ENCODE results near the gene ZBTB38.

ZBTB38 gene

DNA sequence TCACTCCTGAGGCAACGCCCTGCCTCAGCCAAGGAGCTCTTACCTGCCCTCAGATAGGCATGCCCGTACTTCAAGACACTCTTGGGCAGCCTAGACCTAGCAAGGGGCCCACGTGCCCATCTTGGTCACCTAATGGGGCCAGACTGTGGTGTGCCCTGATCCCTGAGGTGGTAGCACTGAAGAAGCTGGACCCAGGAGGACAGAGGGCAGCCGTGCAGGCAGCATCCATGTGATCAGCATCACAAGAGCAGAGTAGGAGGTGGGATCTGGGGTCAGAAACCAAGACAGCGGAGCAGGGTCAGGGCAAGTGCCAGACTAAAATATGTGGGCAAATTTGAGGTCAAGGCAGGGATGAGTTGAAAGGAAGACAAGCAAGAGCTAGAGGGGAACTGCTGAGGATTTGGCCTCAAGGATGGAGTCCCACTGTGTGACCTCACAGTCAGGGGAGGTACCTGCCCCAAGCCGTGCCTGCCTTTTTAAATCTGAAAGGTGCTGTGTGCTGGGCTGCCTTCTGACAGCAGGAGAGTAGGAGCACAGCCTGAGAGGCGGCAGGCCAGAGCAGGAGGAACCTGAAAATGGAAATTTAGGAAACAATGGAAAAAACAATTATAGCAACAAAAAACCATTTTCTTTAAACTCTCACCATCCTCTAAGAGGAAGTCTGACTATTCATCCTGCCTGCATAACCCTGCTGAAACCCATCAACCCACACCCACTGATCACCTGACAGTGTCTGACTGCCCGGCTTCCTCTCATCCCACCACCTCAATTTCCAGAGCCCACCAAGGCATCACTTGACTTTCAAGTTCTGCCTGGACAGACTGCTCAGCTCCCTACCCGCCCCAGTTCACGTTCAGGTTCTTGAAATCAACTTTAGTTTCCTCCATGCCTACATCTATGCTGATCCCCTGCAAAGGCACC lies 7.3 kb downstream of the ZBTB38 start:
- no peak overlapping the region for H3K9ac ChIP-seq (ENCODE audit: insufficient read length, low read depth)
- H3K4me3 ChIP-seq (ENCODE audit: insufficient read length, low read depth) = no peak overlapping the region
- H3K9me3 ChIP-seq (ENCODE audit: insufficient read depth, low read length) = peaks cover 28% of the 10 kb centered on the region; the same call in 1 of the 2 replicates
- DNase-seq (ENCODE audit: low read depth, low spot score) = no peak
- H3K36me3 ChIP-seq (ENCODE audit: insufficient read depth, insufficient read length, low read length) = peaks cover 30% of the 10 kb centered on the region
- H3K4me1 ChIP-seq (ENCODE audit: insufficient read depth, insufficient read length) = peaks cover 13% of the 10 kb centered on the region
- H3K27me3 ChIP-seq (ENCODE audit: insufficient read depth, insufficient read length) = no peaks in the 10 kb centered on the region
- TF ChIP-seq YY1 (IDR thresholded peaks at IDR 0.05; ENCODE audit: insufficient read depth, insufficient read length) (no peak), ZNF274 (IDR thresholded peaks at IDR 0.05; ENCODE audit: low read depth, low read length) (no peak), SUZ12 (IDR thresholded peaks at IDR 0.05; ENCODE audit: extremely low read depth, insufficient read depth, insufficient read length) (no peak)

DNA sequence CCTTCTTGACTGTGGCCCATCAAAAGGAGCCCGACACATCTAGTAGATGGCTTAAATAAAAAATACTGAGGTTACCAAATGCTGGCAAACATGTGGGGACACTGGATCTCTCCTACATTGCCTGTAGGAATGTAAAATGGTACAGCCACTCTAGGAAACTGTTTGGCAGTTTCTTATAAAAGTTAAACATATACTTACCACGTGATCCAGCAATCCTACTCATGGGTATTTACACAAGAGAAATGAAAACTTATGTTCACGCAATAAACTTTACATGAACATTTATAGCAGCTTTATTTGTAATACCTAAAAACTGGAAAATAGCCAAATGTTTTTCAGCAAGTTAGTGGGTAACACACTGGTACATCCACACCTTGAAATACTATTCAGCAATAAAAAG lies 9.1 kb downstream of the ZBTB38 start:
- Histone ChIP-seq H3K36me3 (ENCODE audit: insufficient read depth, insufficient read length, low read length) (peaks cover 42% of the 10 kb centered on the region), H3K4me3 (ENCODE audit: insufficient read length, low read depth) (no peak overlapping the region), H3K9me3 (ENCODE audit: insufficient read depth, low read length) (peaks cover 26% of the 10 kb centered on the region; the same call in 1 of the 2 replicates), H3K4me1 (ENCODE audit: insufficient read depth, insufficient read length) (peaks cover 13% of the 10 kb centered on the region), H3K9ac (ENCODE audit: insufficient read length, low read depth) (no peak overlapping the region), H3K27me3 (ENCODE audit: insufficient read depth, insufficient read length) (no peaks in the 10 kb centered on the region)
- no peak for TF ChIP-seq ZNF274 (IDR thresholded peaks at IDR 0.05; ENCODE audit: low read depth, low read length)
- TF ChIP-seq SUZ12 (IDR thresholded peaks at IDR 0.05; ENCODE audit: extremely low read depth, insufficient read depth, insufficient read length) = no peak
- no peak for TF ChIP-seq YY1 (IDR thresholded peaks at IDR 0.05; ENCODE audit: insufficient read depth, insufficient read length)
- DNase-seq (ENCODE audit: low read depth, low spot score) = no peak

DNA sequence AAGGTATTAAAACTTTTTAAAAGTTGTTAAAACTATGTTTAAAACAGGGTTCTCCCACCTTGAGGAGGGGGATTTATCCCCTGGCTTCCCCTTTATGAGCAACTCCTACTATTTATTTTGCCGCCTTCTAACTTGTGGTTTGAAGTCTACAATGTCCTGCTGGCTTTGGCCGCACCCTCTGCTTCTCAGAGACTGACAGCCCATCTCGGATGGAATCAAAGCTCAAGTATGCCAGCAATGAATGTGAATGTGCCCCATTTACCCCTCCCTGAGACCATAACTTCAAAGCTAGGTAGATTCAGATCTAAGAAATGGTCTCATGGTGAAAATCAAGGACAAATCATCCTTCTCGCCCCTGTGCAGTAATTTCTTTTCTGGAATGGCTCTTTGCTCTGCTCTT lies 10.3 kb downstream of the ZBTB38 start:
- H3K9ac ChIP-seq (ENCODE audit: insufficient read length, low read depth) = no peak overlapping the region
- no peak for TF ChIP-seq SUZ12 (IDR thresholded peaks at IDR 0.05; ENCODE audit: extremely low read depth, insufficient read depth, insufficient read length)
- TF ChIP-seq YY1 (IDR thresholded peaks at IDR 0.05; ENCODE audit: insufficient read depth, insufficient read length) = no peak
- no peak for TF ChIP-seq ZNF274 (IDR thresholded peaks at IDR 0.05; ENCODE audit: low read depth, low read length)
- H3K4me1 ChIP-seq (ENCODE audit: insufficient read depth, insufficient read length) = peaks cover 10% of the 10 kb centered on the region
- H3K9me3 ChIP-seq (ENCODE audit: insufficient read depth, low read length) = peaks cover 26% of the 10 kb centered on the region; the same call in 1 of the 2 replicates
- peaks cover 43% of the 10 kb centered on the region for H3K36me3 ChIP-seq (ENCODE audit: insufficient read depth, insufficient read length, low read length)
- H3K4me3 ChIP-seq (ENCODE audit: insufficient read length, low read depth) = no peak overlapping the region
- no peak for DNase-seq (ENCODE audit: low read depth, low spot score)
- no peaks in the 10 kb centered on the region for H3K27me3 ChIP-seq (ENCODE audit: insufficient read depth, insufficient read length)

DNA sequence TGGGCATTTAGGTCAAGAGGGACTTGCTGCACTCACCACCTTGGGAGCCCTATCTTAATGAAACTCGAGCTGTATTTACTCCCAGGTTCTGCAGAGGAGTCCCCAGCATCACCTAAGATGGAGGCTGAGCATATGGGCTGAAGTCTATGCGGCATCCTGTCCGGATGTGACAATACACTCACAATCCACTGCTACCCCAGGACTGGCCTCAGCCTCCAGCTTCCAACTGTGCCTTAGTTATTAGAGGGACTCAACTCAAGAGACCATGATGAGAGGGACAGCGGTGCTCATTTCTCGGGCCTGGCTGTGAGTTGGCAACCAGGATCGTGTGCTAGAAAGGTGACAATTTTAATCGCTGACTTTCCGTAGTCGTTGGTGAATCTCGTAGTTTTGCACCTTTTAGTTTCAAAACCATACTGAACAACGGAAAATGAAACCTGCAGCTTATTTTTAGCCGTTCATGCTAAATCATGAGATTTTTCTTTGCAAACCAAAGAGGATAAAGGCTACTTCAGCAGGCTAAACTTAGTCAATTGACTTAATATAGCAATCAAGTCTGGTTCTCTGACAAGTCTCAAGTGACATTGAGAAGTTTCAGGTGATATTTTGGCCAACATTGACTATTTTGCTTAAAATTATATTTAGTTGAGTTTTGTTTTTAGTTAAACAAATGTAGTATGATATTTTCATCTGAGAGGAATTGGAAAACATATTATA lies 11.1 kb downstream of the ZBTB38 start:
- Histone ChIP-seq H3K9ac (ENCODE audit: insufficient read length, low read depth) (no peak overlapping the region), H3K36me3 (ENCODE audit: insufficient read depth, insufficient read length, low read length) (peaks cover 50% of the 10 kb centered on the region), H3K4me3 (ENCODE audit: insufficient read length, low read depth) (no peak overlapping the region), H3K4me1 (ENCODE audit: insufficient read depth, insufficient read length) (peaks cover 10% of the 10 kb centered on the region), H3K9me3 (ENCODE audit: insufficient read depth, low read length) (peaks cover 26% of the 10 kb centered on the region; the same call in 1 of the 2 replicates), H3K27me3 (ENCODE audit: insufficient read depth, insufficient read length) (no peaks in the 10 kb centered on the region)
- no peak for DNase-seq (ENCODE audit: low read depth, low spot score)
- TF ChIP-seq ZNF274 (IDR thresholded peaks at IDR 0.05; ENCODE audit: low read depth, low read length) (no peak), SUZ12 (IDR thresholded peaks at IDR 0.05; ENCODE audit: extremely low read depth, insufficient read depth, insufficient read length) (no peak), YY1 (IDR thresholded peaks at IDR 0.05; ENCODE audit: insufficient read depth, insufficient read length) (no peak)

DNA sequence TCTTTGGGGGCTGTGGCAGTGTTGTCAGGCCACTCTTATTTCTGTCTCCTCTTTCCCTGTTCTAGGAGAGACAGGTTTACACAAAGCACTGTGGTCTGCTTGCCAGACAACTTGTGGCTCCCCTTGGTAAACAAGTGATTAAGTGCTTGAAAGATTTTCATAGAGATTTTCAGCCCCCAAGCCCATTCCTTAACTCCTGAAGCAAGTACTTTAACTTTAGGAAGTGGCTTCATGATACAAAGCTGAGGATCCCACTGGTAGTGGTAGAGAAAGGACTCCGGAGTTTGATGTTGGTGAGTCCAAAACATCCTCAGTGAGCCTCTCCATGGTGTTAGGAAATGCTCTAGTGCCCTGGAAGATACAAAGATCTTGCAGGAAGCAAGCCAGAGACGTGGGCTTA lies 12.0 kb downstream of the ZBTB38 start:
- peaks cover 8% of the 10 kb centered on the region for H3K4me1 ChIP-seq (ENCODE audit: insufficient read depth, insufficient read length)
- no peak overlapping the region for H3K4me3 ChIP-seq (ENCODE audit: insufficient read length, low read depth)
- no peak for DNase-seq (ENCODE audit: low read depth, low spot score)
- no peak for TF ChIP-seq YY1 (IDR thresholded peaks at IDR 0.05; ENCODE audit: insufficient read depth, insufficient read length)
- TF ChIP-seq ZNF274 (IDR thresholded peaks at IDR 0.05; ENCODE audit: low read depth, low read length) = no peak
- no peak for TF ChIP-seq SUZ12 (IDR thresholded peaks at IDR 0.05; ENCODE audit: extremely low read depth, insufficient read depth, insufficient read length)
- no peaks in the 10 kb centered on the region for H3K27me3 ChIP-seq (ENCODE audit: insufficient read depth, insufficient read length)
- no peak overlapping the region for H3K9ac ChIP-seq (ENCODE audit: insufficient read length, low read depth)
- peaks cover 26% of the 10 kb centered on the region; the same call in 1 of the 2 replicates for H3K9me3 ChIP-seq (ENCODE audit: insufficient read depth, low read length)
- H3K36me3 ChIP-seq (ENCODE audit: insufficient read depth, insufficient read length, low read length) = peaks cover 55% of the 10 kb centered on the region

DNA sequence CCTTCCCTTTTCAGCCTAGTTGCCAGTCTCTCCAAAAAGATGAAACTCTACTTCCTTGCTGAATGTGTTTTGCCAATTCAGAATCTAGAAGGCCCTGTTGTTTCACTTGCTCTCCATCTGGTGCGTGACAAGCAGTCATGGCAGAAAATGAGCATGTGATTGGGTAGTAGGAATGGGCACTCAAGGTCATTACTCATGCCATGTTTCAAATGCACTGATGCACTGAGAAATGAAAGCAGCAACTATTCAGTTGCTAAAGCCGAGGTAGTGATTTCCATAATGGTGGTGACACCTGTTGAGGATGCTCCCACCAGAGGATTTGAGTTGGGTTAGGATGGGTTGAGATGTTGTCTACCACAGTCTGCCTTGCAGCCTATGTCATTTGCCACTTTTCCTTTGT lies 12.7 kb downstream of the ZBTB38 start:
- TF ChIP-seq YY1 (IDR thresholded peaks at IDR 0.05; ENCODE audit: insufficient read depth, insufficient read length) = no peak
- no peak for TF ChIP-seq ZNF274 (IDR thresholded peaks at IDR 0.05; ENCODE audit: low read depth, low read length)
- no peak for TF ChIP-seq SUZ12 (IDR thresholded peaks at IDR 0.05; ENCODE audit: extremely low read depth, insufficient read depth, insufficient read length)
- Histone ChIP-seq H3K9ac (ENCODE audit: insufficient read length, low read depth) (no peak overlapping the region), H3K9me3 (ENCODE audit: insufficient read depth, low read length) (peaks cover 26% of the 10 kb centered on the region; the same call in 1 of the 2 replicates), H3K36me3 (ENCODE audit: insufficient read depth, insufficient read length, low read length) (peaks cover 54% of the 10 kb centered on the region), H3K4me3 (ENCODE audit: insufficient read length, low read depth) (no peak overlapping the region), H3K27me3 (ENCODE audit: insufficient read depth, insufficient read length) (no peaks in the 10 kb centered on the region), H3K4me1 (ENCODE audit: insufficient read depth, insufficient read length) (peaks cover 2% of the 10 kb centered on the region)
- no peak for DNase-seq (ENCODE audit: low read depth, low spot score)

DNA sequence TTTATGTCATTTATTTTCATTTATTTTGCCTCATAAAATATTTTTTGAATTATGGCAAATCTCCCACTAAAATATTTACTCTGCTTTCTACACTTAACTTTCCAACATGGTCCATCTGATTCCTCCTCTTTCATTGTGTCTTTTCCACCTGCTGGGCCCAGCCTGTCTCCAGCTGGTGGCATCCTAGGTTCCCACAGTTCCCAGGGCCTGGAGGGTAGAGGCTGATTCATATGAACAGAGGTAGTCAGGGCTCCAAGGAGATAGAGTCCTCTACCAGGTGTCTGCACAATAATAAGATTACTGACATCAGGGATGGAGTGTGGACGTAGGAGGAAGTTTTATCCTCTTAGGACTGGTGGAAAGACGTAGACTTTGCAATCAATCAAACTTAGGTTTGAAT lies 14.3 kb downstream of the ZBTB38 start:
- peaks cover 44% of the 10 kb centered on the region for H3K36me3 ChIP-seq (ENCODE audit: insufficient read depth, insufficient read length, low read length)

More for the DNA sequence above, 14.3 kb downstream of the ZBTB38 start:
- no peak for DNase-seq (ENCODE audit: low read depth, low spot score)
- peaks cover 21% of the 10 kb centered on the region; the same call in 1 of the 2 replicates for H3K9me3 ChIP-seq (ENCODE audit: insufficient read depth, low read length)
- no peak overlapping the region for H3K9ac ChIP-seq (ENCODE audit: insufficient read length, low read depth)
- no peaks in the 10 kb centered on the region for H3K4me1 ChIP-seq (ENCODE audit: insufficient read depth, insufficient read length)
- H3K27me3 ChIP-seq (ENCODE audit: insufficient read depth, insufficient read length) = no peaks in the 10 kb centered on the region
- TF ChIP-seq YY1 (IDR thresholded peaks at IDR 0.05; ENCODE audit: insufficient read depth, insufficient read length) = no peak
- TF ChIP-seq ZNF274 (IDR thresholded peaks at IDR 0.05; ENCODE audit: low read depth, low read length) = no peak
- no peak for TF ChIP-seq SUZ12 (IDR thresholded peaks at IDR 0.05; ENCODE audit: extremely low read depth, insufficient read depth, insufficient read length)
- no peak overlapping the region for H3K4me3 ChIP-seq (ENCODE audit: insufficient read length, low read depth)
